ENCODE data around the gene CORO7.

- TF ChIP-seq CTCF (IDR thresholded peaks at IDR 0.05) (no peak), POLR2A (IDR thresholded peaks at IDR 0.05) (no peak)
Observed at GRCh38 chr16:4450430-4450829, 34.0 kb upstream of the CORO7 start.
